HG02763 (cell line): Measurements from ENCODE around the gene CTF1.
"Not testable (repeated sequence)": the region's sequence is repeated elsewhere in the genome, so short reads cannot be mapped to it uniquely, and the experiment has no call there.

Experiments
- ATAC-seq: cut with Tn5 transposase; IDR thresholded peaks from one replicate; pipeline ENCODE4 v1.9.1; 2021; ENCODE audit warnings: mild to moderate bottlenecking, moderate library complexity; ENCODE audit not compliant: unreplicated experiment

Gene CTF1

GRCh38 chr16:30886145-30886544 is 10.3 kb upstream of the CTF1 start:
- no peak for ATAC-seq

- no peak for ATAC-seq
Observed at GRCh38 chr16:30887927-30888326, 8.5 kb upstream of the CTF1 start.

- no peak for ATAC-seq
Observed at GRCh38 chr16:30888856-30889499, 7.4 kb upstream of the CTF1 start.

- no peak for ATAC-seq
Observed at GRCh38 chr16:30889721-30890120, 6.7 kb upstream of the CTF1 start.

GRCh38 chr16:30891043-30891823 is 5.2 kb upstream of the CTF1 start:
- ATAC-seq = not testable (repeated sequence)

- ATAC-seq = no peak
Observed at GRCh38 chr16:30892670-30893416, 3.6 kb upstream of the CTF1 start.

- no peak for ATAC-seq
Observed at GRCh38 chr16:30893417-30893743, 3.0 kb upstream of the CTF1 start.

- peak; percentile 74 for ATAC-seq
Observed at GRCh38 chr16:30893744-30894539, 2.5 kb upstream of the CTF1 start, which contains the start of gene BCL7C. TSS of gene BCL7C (minus strand) at chr16:30894077. CDS start at chr16:30893944, 133 bp downstream.

- ATAC-seq = no peak
Observed at GRCh38 chr16:30894540-30895368, 1.7 kb upstream of the CTF1 start.

GRCh38 chr16:30895627-30896260 is 670 bp upstream of the CTF1 start:
- ATAC-seq = no peak

- ATAC-seq = peak; percentile 41
Observed at GRCh38 chr16:30896889-30897733, 697 bp downstream of the CTF1 start.

GRCh38 chr16:30899794-30900193 is 3.4 kb downstream of the CTF1 start:
- ATAC-seq = no peak

- ATAC-seq = no peak
Observed at GRCh38 chr16:30900588-30900987, 4.2 kb downstream of the CTF1 start.

GRCh38 chr16:30901201-30902028 is 5.0 kb downstream of the CTF1 start:
- no peak for ATAC-seq

GRCh38 chr16:30902029-30902972 is 5.9 kb downstream of the CTF1 start:
- ATAC-seq = peak; percentile 53

GRCh38 chr16:30903002-30903401 is 6.6 kb downstream of the CTF1 start:
- no peak for ATAC-seq

- no peak for ATAC-seq
Observed at GRCh38 chr16:30903596-30903995, 7.2 kb downstream of the CTF1 start.
